Heart left ventricle (tissue), 16 donors: Measurements from ENCODE around the gene PACSIN2. TPM values are rescaled to one million over a fixed set of nuclear protein-coding genes. Genes with fewer than 3 reads are reported as not detected.

Experiments
- ATAC-seq, 4 donors: fragments of 200-7000 bp; cut with Tn5 transposase; one replicate each; pipeline ENCODE4 v1.9.1; 2020 to 2022; ENCODE audit warnings: moderate library complexity in 4 of 4, mild to moderate bottlenecking in 3 of 4, moderate number of reproducible peaks in 1 of 4
- DNase-seq, 5 donors: peaks; one replicate each; pipeline ENCODE4 v3.0.0-alpha.2; 2020
- H3K27ac ChIP-seq, 12 donors: fragments of 200-600 bp; sonication (generic) in 4 of 12; one replicate each; pipeline versions ENCODE4 v1.5.0 to v1.8.0; 2016 to 2022; ENCODE audit warnings: mild to moderate bottlenecking in 2 of 12
- H3K27me3 ChIP-seq, 9 donors: fragments of 200-600 bp; sonication (generic) in 2 of 9; one replicate each; pipeline versions ENCODE4 v1.5.1 to v1.8.0; 2016 to 2022; ENCODE audit warnings: mild to moderate bottlenecking in 3 of 9
- H3K36me3 ChIP-seq, 9 donors: fragments of 200-600 bp; sonication (generic) in 2 of 9; one replicate each; pipeline versions ENCODE4 v1.5.0 to v1.8.0; 2018 to 2022; ENCODE audit warnings: mild to moderate bottlenecking in 2 of 9
- H3K4me1 ChIP-seq, 12 donors: fragments of 200-600 bp; sonication (generic) in 4 of 12; one replicate each; pipeline versions ENCODE4 v1.5.0 to v1.8.0; 2016 to 2022; ENCODE audit warnings: mild to moderate bottlenecking in 3 of 12
- H3K4me3 ChIP-seq, 12 donors: fragments of 200-600 bp; sonication (generic) in 4 of 12; one replicate each; pipeline versions ENCODE4 v1.5.0 to v1.8.0; 2017 to 2022; ENCODE audit warnings: mild to moderate bottlenecking in 9 of 12, moderate library complexity in 4 of 12
- H3K9me3 ChIP-seq, 12 donors: fragments of 200-600 bp; sonication (generic) in 4 of 12; one replicate each; pipeline versions ENCODE4 v1.5.0 to v1.8.0; 2016 to 2022; ENCODE audit warnings: mild to moderate bottlenecking in 1 of 12
- POLR2A ChIP-seq, 2 donors: fragments of 450-650 bp; IDR thresholded peaks; one replicate each; pipeline ENCODE4 v1.6.1; 2017; ENCODE audit warnings: antibody characterized with exemption in 2 of 2, mild to moderate bottlenecking in 2 of 2, moderate library complexity in 2 of 2
- WGBS, 4 donors: extraction: QIAGEN DNeasy Blood & Tissue Kit in 2 of 4; methylation state at CpG; one replicate each; pipeline versions ENCODE4 v1.1.5 to v1.1.7; 2013 to 2018; 5-methylcytosine and 5-hydroxymethylcytosine counted together
- intact Hi-C, 10 donors: fragments of 100-400 bp; cut with DNase I; formaldehyde crosslinking; loops; one replicate each; pipeline versions ENCODE4 v1.11.1 to v1.14.2; 2022
- polyA plus RNA-seq, 2 donors: library from polyadenylated mRNA; stranded (reverse); fragments of 200-250 nt; gene quantifications; one replicate each; pipeline ENCODE4 v1.2.3, GENCODE V29; 2013
- total RNA-seq, 9 donors: library from RNA; depleted of rRNA in 2 of 9; stranded (reverse); fragments of >200 nt in 2 of 9; fragmentation: NEBNext Ultra II Directional in 3 of 9; extraction: Animal tissue kit (Norgen Biotek cat#: 25700) in 3 of 9; gene quantifications; one replicate each; pipeline versions ENCODE4 v1.1.0 to v1.2.4, GENCODE V29; 2016 to 2023
- TF ChIP-seq, protein P1 (sequence below), 12 donors: fragments of 200-600 bp; sonication (generic) in 4 of 12; IDR thresholded peaks; one replicate each; pipeline versions ENCODE4 v1.5.0 to v1.8.0; 2018 to 2022; ENCODE audit warnings: antibody characterized with exemption in 12 of 12, mild to moderate bottlenecking in 5 of 12
- donor health status: ischemic (EF 13 %, LVEDD 7.1; RV severe dilation, severe dysfunction).
- donor health status: healthy with polysubstance abuse.
- donor health status: DM: no; HTN: yes; CAD: no.
- donor health status: DM: no; HTN: no; CAD: no.
- donor health status: ischemic (EF 25% LVEDD 6.9; RV normal size, moderate dysfunction).
- donor health status: ischemic (EF 25% LVEDD 5.7; RV mildly dilated, moderate dysfunction).
- donor health status: healthy.
- donor health status: DM: yes; HTN: yes; CAD: no.
- donor health status: ischemic (EF 35%, LVEDD 5.7; RV mildly dilated, moderate dysfunction).
- donor health status: nonischemic (EF 11% LVEDD 7.7; RV severe dilation, severe dysfunction).
- donor health status: DM: yes; HTN: yes; CAD: no.
- donor health status: PGD.
- donor health status: ischemic (EF 29% LVEDD 5.4; RV normal size, mild dysfunction).
- donor health status: nonischemic (EF 23%, LVEDD 6.1; RV moderate dilation, normal function).

PACSIN2 gene
- total and polyA plus RNA-seq, 11 donors = 26.5 to 87.1 (median 59.3) TPM

DNA sequence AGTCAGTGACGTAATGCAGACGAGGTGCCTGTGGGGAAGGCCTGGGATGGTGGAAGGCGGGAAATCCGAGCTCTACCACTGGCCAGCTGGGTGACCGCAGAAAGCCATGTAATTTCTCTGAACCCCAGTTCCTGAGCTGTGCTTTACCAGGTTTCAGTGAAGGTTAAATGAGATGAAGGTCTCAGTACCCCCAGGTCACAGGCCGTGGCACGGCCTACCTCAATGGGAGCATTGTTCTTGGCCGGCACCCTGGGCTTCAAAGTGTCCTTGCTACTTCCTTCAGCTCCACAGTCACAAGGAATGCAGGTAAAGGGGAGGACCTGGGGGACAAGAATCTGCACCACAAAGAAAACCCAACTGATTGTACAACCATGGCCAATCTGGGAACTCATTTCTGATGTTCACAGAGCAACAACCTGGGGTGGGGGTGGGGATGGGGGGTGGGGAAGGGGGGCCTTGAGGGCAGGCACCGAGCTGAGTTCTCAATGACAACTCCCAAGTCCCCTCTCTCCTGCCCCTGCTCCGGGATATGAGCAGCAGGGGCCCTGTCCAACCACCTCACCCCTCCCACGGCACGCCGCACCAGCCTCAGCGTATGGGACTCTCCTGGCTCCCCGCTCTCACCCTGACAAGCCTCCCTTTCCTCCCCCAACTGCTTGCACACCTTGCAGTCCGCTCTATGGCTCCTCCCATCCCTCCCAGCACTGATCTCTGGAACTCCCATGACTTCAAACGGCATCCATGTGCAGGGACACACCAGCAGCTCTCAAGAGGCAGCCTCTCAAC lies 98.8 kb downstream of the PACSIN2 start:
- intact Hi-C loops = no loop called here
- peaks cover 0 to 5% (median 0%) of the 10 kb centered on the region in 9 donors for H3K36me3 ChIP-seq
- H3K27me3 ChIP-seq = no peaks in the 10 kb centered on the region
- H3K4me1 ChIP-seq = peaks cover 0 to 94% (median 48%) of the 10 kb centered on the region in 12 donors
- no peak for TF ChIP-seq POLR2A (IDR thresholded peaks at IDR 0.05)
- TF ChIP-seq, protein P1, sequence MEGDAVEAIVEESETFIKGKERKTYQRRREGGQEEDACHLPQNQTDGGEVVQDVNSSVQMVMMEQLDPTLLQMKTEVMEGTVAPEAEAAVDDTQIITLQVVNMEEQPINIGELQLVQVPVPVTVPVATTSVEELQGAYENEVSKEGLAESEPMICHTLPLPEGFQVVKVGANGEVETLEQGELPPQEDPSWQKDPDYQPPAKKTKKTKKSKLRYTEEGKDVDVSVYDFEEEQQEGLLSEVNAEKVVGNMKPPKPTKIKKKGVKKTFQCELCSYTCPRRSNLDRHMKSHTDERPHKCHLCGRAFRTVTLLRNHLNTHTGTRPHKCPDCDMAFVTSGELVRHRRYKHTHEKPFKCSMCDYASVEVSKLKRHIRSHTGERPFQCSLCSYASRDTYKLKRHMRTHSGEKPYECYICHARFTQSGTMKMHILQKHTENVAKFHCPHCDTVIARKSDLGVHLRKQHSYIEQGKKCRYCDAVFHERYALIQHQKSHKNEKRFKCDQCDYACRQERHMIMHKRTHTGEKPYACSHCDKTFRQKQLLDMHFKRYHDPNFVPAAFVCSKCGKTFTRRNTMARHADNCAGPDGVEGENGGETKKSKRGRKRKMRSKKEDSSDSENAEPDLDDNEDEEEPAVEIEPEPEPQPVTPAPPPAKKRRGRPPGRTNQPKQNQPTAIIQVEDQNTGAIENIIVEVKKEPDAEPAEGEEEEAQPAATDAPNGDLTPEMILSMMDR (IDR thresholded peaks at IDR 0.05) = no peak
- ATAC-seq (no peak), DNase-seq (peak in 1 of 5 donors; percentile 25)
- H3K9me3 ChIP-seq = no peaks in the 10 kb centered on the region
- no peak overlapping the region for H3K27ac ChIP-seq
- 82 to 87% (median 85%) methylated on average over 16 to 17 of the region's 17 CpGs for whole genome bisulfite sequencing, 4 donors
- H3K4me3 ChIP-seq = no peak overlapping the region

DNA sequence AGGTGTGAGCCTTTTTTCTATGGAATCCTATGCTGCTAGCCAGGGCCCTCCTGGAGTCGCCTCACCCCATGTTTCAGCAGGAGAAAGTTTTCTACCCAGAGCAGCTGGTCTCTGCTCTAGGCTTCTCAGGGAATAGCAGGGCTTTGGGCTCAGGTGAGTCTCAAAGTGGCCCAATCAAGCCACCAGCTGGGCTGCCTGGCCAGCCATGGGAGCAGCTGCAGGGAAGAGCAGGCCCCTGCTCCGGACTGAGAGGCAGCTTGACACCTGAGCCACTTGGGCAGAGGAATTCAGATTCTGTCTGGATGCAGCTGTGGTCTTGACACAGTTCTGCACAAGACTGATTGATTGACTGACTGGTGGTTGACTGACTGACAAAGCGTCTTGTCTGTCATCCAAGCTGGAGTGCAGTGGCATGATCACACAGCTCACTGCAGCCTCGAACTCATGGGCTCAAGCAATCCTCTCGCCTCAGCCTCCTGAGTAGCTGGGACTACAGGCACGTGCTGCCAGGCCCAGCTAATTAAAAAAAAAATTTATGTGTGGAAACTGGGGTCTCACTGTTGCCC lies 100.4 kb downstream of the PACSIN2 start:
- TF ChIP-seq POLR2A (IDR thresholded peaks at IDR 0.05) = no peak
- TF ChIP-seq, protein P1 (IDR thresholded peaks at IDR 0.05) = no peak
- ATAC-seq (no peak), DNase-seq (no peak)
- Histone ChIP-seq H3K4me3 (no peak overlapping the region), H3K27ac (no peak overlapping the region), H3K27me3 (no peaks in the 10 kb centered on the region), H3K9me3 (no peaks in the 10 kb centered on the region), H3K36me3 (peaks cover 0 to 10% (median 0%) of the 10 kb centered on the region in 9 donors), H3K4me1 (peaks cover 0 to 93% (median 47%) of the 10 kb centered on the region in 12 donors)
- intact Hi-C loops = loop anchor here in 1 of 10 donors (5.0 kb wide), 1 partner anchor 47 kb away; no protein-coding TSS in a partner anchor
- WGBS, 4 donors = 92 to 100% (median 94%) methylated on average over 5 to 6 of the region's 6 CpGs

DNA sequence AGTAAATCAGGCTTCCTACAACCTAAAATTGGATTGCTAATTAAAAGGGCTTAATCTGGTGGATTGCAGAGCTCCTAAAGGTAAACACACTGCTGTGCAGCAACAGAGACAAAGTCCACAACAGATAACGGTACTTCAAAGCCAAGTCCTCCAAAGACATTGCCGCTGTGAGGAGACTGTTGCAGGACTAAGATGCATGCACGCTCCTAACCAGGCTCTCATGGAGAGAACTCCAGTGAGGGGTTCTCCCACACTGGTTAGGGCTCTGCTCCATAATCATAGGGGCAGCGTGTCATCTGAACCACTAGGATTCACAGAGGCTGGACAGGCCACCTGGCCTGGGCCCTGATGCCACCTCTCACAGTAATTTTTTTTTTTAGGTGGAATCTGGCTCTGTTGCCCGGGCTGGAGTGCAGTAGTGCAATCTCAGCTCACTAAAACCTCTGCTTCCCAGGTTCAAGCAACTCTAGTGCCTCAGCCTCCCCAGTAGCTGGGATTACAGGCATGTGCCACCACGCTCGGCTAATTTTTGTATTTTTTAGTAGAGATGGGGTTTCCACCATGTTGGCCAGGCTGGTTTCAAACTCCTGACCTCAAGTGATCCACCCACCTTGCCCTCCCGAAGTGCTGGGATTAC lies 101.0 kb downstream of the PACSIN2 start:
- Histone ChIP-seq H3K27me3 (no peaks in the 10 kb centered on the region), H3K27ac (no peak overlapping the region), H3K4me1 (peaks cover 4 to 94% (median 47%) of the 10 kb centered on the region in 12 donors), H3K9me3 (no peaks in the 10 kb centered on the region), H3K4me3 (no peak overlapping the region), H3K36me3 (peaks cover 0 to 16% (median 0%) of the 10 kb centered on the region in 9 donors)
- no peak for TF ChIP-seq POLR2A (IDR thresholded peaks at IDR 0.05)
- TF ChIP-seq, protein P1 (IDR thresholded peaks at IDR 0.05) = no peak
- whole genome bisulfite sequencing, 4 donors = 81 to 93% (median 86%) methylated on average over 8 of the region's 8 CpGs
- intact Hi-C loops = loop anchor here in 1 of 10 donors (5.0 kb wide), 1 partner anchor 47 kb away; no protein-coding TSS in a partner anchor
- DNase-seq (peak in 1 of 5 donors; percentile 7), ATAC-seq (no peak)

DNA sequence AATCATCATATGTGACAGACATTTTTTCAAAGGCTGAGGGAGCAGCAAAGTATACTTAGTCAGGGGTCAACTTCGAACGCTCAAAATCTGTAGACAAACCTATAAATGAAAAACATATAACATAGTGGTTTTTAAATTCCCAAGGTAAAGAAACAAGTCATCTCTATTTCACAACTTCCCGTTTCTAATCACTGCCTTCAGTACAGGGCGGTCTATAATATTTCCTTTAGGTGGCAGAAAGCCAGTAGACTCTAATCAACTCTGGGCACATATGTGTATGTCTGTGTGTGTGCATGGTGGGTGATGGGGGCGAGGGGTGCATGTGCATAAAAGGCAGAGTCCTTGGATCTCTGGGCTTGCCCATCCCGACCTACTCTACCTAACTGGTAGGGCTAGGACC lies 102.9 kb downstream of the PACSIN2 start:
- 80 to 85% (median 81%) methylated on average over 6 of the region's 6 CpGs for WGBS, 4 donors
- Histone ChIP-seq H3K36me3 (peaks cover 0 to 22% (median 0%) of the 10 kb centered on the region in 9 donors), H3K4me3 (no peak overlapping the region), H3K27me3 (no peaks in the 10 kb centered on the region), H3K4me1 (peaks cover 17 to 95% (median 56%) of the 10 kb centered on the region in 12 donors), H3K9me3 (no peaks in the 10 kb centered on the region), H3K27ac (peak overlapping the region in 2 of 12 donors; percentile 29 to 78)
- intact Hi-C loops = loop anchor here in 1 of 10 donors (5.0 kb wide), 1 partner anchor 45 kb away; no protein-coding TSS in a partner anchor
- TF ChIP-seq, protein P1 (IDR thresholded peaks at IDR 0.05) = no peak
- no peak for TF ChIP-seq POLR2A (IDR thresholded peaks at IDR 0.05)
- ATAC-seq (no peak), DNase-seq (no peak)
